Erythroblast (primary cell): ENCODE measurements around the gene SEC62.

ENCODE experiments used
- GATA1 ChIP-seq: IDR thresholded peaks from 2 replicates; pipeline ENCODE4 v1.6.1; 2011; ENCODE audit warnings: low read depth, mild to moderate bottlenecking, control low read depth, low read length, moderate library complexity
- POLR2A ChIP-seq: IDR thresholded peaks from 2 replicates; pipeline ENCODE4 v1.6.1; 2011; ENCODE audit warnings: mild to moderate bottlenecking, low read length

DNA sequence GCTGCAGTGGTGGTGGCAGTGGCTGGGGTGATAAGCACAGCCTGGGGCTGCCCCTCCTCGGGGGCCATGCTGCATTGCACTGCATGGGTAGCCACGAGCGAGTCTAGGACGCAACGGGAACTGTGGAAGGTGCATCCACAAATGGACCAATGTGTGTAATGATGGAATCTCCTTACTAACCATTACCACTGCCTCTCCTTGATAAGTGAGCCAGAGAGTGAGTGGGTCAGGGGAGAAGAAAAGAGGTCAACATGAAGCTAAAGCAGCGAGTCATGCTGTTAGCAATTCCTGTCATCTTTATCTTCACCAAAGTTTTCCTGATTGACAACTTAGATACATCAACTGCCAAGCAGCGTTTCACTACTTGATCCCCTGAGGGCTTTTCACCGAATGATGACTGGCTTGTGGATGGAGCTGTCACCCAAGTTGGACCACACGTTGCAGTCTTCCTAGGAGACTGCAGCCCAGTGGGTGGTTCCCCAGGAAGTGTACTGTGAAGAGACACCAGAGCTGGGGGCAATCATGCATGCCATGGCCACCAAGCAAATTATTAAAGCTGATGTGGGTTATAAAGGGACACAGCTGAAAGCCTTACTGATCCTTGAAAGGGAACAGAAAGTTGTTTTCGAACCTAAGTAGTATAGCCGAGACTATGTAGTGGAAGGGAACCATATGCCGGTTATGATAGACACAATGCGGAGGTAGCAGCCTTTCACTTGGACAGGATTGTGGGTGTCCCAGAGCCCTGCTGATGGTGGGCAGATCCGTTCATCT, 34.7 kb upstream of the SEC62 start:
- TF ChIP-seq POLR2A (no peak), GATA1 (no peak)
